Mesodermal cell (in vitro differentiated cells): ENCODE measurements around the gene PTPRN2.

Source experiments
- H3K27ac ChIP-seq: 2 replicates; pipeline ENCODE4 v1.7.0; 2013; ENCODE audit warnings: mild to moderate bottlenecking, low read depth, low read length, moderate library complexity; ENCODE audit not compliant: severe bottlenecking
- H3K36me3 ChIP-seq: 2 replicates; pipeline ENCODE4 v1.7.1; 2013; ENCODE audit warnings: mild to moderate bottlenecking, low read length, moderate library complexity; ENCODE audit not compliant: control insufficient read depth, insufficient read depth
- H3K4me1 ChIP-seq: one replicate; pipeline ENCODE4 v1.7.1; 2013; ENCODE audit warnings: mild to moderate bottlenecking, low read length; ENCODE audit not compliant: insufficient read depth, control insufficient read depth, poor library complexity, severe bottlenecking
- H3K4me3 ChIP-seq: 2 replicates; pipeline ENCODE4 v1.7.0; 2013; ENCODE audit warnings: low read length, control low read depth, mild to moderate bottlenecking; ENCODE audit not compliant: insufficient read depth, poor library complexity, severe bottlenecking; ENCODE audit errors: extremely low read depth
- H3K9me3 ChIP-seq: 2 replicates; pipeline ENCODE4 v1.7.1; 2013; ENCODE audit warnings: mild to moderate bottlenecking, low read length, moderate library complexity; ENCODE audit not compliant: control insufficient read depth
- WGBS, 2 experiments: methylation state at CpG; one replicate each; pipeline ENCODE4 v1.1.5; 2013; ENCODE audit warnings: missing lambda C conversion rate in 2 of 2; ENCODE audit not compliant: insufficient coverage in 2 of 2; 5-methylcytosine and 5-hydroxymethylcytosine counted together

PTPRN2 gene

DNA sequence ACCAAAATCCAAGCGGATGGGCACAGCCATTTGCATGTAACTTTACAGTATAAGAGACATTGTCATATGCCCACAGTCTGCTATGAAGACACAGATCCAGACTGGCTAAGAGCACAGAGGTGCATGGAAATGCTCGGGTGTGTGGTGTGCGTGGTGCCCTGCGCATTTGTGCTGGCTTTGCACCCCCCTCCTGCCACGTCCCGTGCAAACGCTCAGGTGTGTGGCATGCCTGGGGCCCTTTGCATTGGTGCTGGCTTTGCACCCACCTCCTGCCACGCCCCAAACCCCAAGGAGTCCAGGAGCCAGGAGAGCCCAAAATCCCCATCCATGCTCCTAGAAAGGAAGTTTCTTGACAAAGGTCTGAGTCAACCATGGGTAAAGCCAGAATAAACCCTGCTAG lies 306.2 kb downstream of the PTPRN2 start:
- Histone ChIP-seq H3K4me3 (no peak overlapping the region), H3K36me3 (no peaks in the 10 kb centered on the region), H3K27ac (no peak overlapping the region), H3K4me1 (no peaks in the 10 kb centered on the region), H3K9me3 (peaks cover 80% of the 10 kb centered on the region)
- 53 to 58% methylated on average over 3 of the region's 8 CpGs for WGBS, 2 experiments

DNA sequence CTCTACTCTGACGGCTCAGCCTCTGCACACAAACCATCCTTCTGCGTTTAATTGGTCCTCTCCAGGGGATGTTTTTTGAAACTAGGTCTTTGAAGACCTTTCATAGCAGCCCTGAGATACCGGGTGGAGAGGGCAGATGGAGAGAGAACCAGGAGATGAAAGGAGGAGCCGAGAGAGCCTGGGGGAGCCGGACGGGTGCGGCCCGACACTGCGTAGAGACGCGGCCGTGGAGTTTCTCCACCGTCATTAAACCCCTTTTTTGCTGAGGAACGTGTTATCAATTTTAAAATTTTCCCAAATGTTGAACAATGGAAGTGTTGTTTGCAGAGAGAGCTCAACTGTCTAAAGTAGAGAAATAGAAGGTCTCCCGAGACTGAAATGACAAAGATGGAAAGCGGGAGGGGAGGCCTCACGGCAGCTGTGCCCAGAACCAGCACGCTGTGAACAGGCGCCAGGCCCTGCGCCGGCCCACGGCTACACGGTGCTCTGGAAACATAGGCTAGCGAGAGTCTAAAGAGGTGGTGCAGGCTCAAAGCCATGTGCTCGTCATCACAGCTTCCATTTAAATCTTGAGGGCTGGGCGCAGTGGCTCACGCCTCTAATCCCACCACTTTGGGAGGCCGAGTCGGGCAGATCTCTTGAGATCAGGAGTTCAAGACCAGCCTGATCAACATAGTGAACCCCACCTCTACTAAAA lies 307.0 kb downstream of the PTPRN2 start:
- Histone ChIP-seq H3K27ac (no peak overlapping the region), H3K9me3 (peaks cover 78% of the 10 kb centered on the region)
- 84 to 87% methylated on average over 22 to 27 of the region's 29 CpGs for WGBS, 2 experiments

DNA sequence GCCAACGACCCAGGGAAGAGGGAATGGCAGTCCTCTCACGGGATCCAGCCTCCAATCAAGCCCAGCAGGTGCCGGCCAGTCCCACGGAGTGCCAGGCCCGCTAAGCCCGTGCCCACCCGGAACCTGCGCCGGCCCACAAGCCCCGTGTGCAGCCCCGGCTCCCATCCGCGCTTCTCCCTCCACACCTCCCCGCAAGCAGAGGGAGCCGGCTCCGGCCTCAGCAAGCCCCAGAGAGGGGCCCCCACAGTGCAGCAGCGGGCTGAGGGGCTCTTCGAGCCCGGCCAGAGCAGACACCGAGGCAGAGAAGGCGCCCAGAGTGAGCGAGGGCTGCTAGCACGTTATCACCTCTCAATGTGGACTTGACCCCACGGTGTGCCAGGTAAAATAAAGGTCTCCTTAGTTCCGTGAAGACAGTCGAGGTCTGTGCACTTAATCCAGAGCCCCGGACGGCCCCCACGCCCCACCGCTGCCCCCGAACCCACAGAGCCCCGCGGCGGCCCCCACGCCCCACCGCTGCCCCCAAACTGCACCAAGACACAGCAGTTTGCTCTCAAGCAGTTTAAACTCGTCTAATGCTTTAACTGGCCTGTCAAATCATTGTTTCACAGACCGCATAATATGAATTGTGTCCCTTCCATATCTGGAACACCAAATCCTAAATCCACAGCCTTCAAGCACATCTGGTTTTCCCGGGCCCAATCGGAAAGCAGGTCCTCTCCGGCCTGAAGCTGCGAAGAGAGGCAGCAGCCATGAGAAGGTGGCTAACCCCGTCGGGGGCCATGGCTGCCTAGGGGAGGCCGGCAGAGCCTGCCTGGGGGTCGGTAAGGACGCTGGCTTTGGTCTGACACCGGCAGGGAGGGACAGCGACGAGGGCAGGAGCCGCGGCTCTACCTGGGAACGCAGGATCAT lies 307.8 kb downstream of the PTPRN2 start:
- peaks cover 77% of the 10 kb centered on the region for H3K9me3 ChIP-seq
- WGBS, 2 experiments: 67 to 75% methylated on average over 31 to 41 of the region's 53 CpGs
- H3K4me3 ChIP-seq: no peak overlapping the region
- H3K36me3 ChIP-seq: no peaks in the 10 kb centered on the region
- H3K4me1 ChIP-seq: no peaks in the 10 kb centered on the region
- no peak overlapping the region for H3K27ac ChIP-seq

More for the DNA sequence above, 307.0 kb downstream of the PTPRN2 start:
- H3K4me3 ChIP-seq: no peak overlapping the region
- no peaks in the 10 kb centered on the region for H3K36me3 ChIP-seq
- H3K4me1 ChIP-seq: no peaks in the 10 kb centered on the region

DNA sequence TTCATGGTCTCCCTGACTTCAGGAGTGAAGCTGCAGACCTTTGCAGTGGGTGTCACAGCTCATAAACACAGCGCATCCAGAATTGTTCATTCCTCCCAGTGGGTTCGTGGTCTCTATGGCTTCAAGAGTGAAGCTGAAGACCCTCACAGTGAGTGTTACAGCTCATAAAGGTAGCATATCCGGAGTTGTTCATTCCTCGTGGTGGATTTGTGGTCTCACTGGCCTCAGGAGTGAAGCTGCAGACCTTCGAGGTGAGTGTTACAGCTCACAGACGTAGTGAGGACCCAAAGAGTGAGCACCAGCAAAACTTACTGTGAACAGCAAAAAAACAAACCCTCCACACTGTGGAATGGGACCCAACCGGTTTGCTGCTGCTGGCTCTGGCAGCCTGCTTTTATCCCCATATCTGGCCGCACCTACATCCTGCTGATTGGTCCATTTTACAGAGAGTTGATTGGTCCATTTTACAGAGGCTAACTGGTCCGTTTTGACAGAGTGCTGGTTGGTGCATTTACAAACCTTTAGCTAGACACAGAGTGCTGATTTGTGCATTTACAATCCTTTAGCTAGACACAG lies 308.8 kb downstream of the PTPRN2 start:
- Histone ChIP-seq H3K4me1 (no peaks in the 10 kb centered on the region), H3K36me3 (no peaks in the 10 kb centered on the region), H3K9me3 (peaks cover 83% of the 10 kb centered on the region), H3K27ac (no peak overlapping the region), H3K4me3 (no peak overlapping the region)
- WGBS, 2 experiments: 53 to 66% methylated on average over 7 to 8 of the region's 9 CpGs

DNA sequence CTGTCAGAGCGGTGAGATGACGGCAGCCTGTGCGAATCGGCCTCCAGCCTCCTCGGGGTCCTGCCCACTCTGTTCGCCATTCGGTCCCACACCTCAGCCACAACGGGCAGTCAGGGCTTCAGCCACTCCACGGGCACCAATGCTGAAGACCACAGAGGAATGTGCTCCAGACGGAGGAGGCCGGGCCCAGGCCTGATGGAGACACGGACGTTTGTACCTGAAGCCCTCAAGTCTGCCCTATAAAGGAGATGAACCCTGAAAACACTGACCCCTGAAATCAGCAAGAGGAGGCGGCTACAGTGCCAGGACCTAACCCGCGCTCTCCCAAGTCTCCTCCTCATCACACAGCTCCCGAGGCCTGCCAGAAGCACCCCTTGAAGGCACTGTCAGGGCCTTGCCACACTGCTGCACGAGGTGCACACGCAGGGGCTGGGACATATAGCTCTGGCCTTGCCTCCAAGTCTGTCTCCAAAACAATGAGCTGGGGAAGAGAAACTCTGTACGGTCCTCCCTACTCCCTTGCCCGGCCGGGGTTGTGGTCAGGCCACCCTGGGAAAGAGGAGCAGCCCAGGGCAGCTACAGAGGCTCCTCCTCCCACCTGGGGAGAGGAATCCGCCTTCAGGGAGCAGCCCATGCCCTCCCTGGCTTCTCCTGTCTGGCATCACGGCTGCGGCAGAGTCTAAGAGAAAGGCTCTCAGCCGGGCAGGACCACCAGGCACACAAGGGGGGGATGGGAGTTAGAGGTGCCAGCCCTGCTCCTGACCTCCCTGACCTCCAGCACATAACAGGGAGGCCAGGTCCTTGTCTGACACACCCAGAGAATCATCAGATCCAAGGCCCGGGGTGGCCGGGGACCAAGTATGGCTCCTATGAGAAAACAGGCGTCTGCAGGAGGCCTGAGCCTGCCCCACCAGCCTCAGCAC lies 310.1 kb downstream of the PTPRN2 start:
- Histone ChIP-seq H3K4me1 (no peaks in the 10 kb centered on the region), H3K27ac (no peak overlapping the region), H3K9me3 (peaks cover 79% of the 10 kb centered on the region), H3K4me3 (no peak overlapping the region), H3K36me3 (no peaks in the 10 kb centered on the region)
- WGBS, 2 experiments: 74 to 77% methylated on average over 24 of the region's 29 CpGs

DNA sequence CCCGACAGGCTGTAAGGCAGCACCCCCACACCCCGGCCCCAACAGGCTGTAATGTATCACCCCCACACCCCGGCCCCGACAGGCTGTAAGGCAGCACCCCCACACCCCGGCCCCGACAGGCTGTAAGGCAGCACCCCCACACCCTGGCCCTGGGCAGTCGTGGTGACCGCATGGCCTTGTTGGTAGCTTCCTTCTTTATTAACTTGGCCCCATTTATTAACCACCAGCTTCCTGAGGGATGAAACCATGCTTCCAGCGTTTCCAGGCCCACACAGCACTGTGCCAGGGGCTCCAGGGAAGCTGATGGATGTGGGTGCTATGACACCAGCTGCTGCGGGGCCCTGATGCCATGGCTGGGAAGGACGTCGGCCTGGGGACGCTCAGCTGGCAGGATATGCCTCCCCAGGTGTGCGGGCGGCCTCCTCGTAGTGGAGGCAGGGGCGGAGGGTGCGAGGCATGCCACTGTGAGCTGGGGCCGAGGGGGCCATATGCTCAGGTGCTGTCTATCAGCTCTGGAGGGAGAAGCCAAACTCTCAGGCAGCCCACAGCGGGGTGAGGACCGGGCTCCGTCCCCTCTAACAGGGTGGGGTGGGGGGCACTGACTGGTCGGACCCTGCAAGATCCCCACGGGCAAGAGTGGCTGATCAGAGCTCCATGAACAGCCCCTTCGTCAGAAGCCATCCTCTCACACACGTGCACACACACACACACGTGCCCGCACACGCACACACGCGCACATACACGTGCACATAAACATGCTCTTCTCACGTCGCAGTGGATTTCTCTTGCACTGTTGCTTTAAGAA lies 311.0 kb downstream of the PTPRN2 start:
- H3K27ac ChIP-seq: no peak overlapping the region
- 79 to 81% methylated on average over 20 to 29 of the region's 34 CpGs for WGBS, 2 experiments

DNA sequence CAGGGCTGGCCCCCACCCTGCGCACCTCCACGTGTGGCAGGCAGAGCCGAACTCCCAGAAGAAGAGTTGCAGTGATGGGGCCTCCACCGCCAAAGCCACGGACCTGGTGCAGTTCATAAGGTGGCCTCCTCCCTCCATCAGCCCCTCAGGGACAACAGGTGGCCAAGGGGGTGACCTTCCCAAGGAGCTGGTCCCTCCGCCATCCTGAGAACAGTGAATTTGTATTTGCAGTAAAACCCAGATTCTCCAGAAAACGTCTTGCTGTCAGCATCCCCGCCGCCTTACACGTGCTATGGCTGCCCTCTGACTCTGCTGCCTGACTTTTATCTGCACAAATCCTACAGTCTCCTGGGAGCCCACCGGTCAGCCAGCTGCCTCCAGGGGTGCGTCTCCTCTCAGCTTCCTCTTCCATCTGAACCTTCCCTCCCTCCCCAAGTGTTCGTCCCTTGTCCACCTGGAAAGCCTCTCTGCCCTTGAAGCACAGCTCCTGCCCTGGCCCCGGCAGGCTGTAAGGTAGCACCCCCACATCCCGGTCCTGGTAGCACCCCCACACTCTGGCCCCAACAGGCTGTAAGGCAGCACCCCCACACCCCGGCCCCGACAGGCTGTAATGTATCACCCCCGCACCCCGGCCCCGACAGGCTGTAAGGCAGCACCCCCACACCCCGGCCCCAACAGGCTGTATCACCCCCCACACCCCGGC lies 311.8 kb downstream of the PTPRN2 start:
- 69 to 73% methylated on average over 10 to 13 of the region's 22 CpGs for WGBS, 2 experiments
- Histone ChIP-seq H3K4me1 (no peaks in the 10 kb centered on the region), H3K27ac (no peak overlapping the region), H3K4me3 (no peak overlapping the region), H3K9me3 (peaks cover 79% of the 10 kb centered on the region), H3K36me3 (no peaks in the 10 kb centered on the region)

More for the DNA sequence above, 311.0 kb downstream of the PTPRN2 start:
- Histone ChIP-seq H3K9me3 (peaks cover 79% of the 10 kb centered on the region), H3K36me3 (no peaks in the 10 kb centered on the region), H3K4me3 (no peak overlapping the region), H3K4me1 (no peaks in the 10 kb centered on the region)

DNA sequence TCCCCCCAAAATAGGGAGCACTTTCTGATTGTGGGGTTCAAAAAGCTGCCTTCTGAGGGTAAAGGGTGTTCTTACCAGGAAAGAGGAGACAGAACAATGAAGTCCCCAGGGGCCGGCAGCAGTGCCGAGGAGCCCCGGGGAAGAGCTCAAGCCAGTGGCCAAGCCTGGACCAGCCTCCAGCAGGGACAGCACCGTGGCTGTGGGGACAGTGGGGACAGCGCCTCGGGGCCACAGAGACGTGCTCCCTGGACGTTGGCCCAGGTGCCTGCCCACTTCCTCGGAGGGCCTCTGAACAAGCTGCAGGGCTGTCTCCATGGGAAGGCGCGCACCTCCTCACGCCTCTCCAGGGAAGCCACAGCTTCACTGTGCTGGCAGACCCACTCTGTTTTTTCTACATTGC lies 312.6 kb downstream of the PTPRN2 start:
- H3K36me3 ChIP-seq: no peaks in the 10 kb centered on the region
- H3K4me1 ChIP-seq: no peaks in the 10 kb centered on the region
- 77 to 83% methylated on average over 12 of the region's 12 CpGs for WGBS, 2 experiments
- no peak overlapping the region for H3K27ac ChIP-seq
- H3K4me3 ChIP-seq: no peak overlapping the region
- peaks cover 75% of the 10 kb centered on the region for H3K9me3 ChIP-seq

DNA sequence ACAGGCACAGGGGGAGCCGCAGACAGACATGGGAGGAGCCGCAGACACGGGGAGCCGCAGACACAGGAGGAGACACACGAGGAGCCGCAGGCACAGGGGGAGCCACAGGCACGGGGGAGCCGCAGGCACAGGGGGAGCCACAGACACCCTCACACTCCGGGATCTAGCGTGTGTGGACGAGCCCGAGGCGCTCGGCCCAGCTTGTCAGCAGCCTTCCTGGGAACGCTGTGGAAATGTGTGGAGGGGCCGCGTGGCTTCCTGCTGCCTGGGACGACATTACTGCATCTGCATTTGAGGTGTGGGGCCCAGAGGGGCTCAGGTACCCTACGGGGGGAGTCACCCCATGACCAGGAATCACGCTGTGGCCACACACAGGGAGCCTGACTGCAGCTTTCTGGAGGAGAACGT lies 313.2 kb downstream of the PTPRN2 start:
- H3K27ac ChIP-seq: no peak overlapping the region
- peaks cover 76% of the 10 kb centered on the region for H3K9me3 ChIP-seq
- H3K4me1 ChIP-seq: no peaks in the 10 kb centered on the region
- 76 to 81% methylated on average over 17 to 21 of the region's 21 CpGs for WGBS, 2 experiments
- H3K4me3 ChIP-seq: no peak overlapping the region
- H3K36me3 ChIP-seq: no peaks in the 10 kb centered on the region
